Hepatocyte (in vitro differentiated cells): ENCODE results near the gene REV3L. TPM values are rescaled to one million over a fixed set of nuclear protein-coding genes. Genes with fewer than 3 reads are reported as not detected.

Source experiments
- DNase-seq: peaks from one replicate; pipeline ENCODE4 v3.0.0-alpha.2; 2016; ENCODE audit warnings: low spot score
- H2AFZ ChIP-seq: fragments of 200-600 bp; sonication (generic); 2 replicates; pipeline ENCODE4 v1.6.0; 2016; ENCODE audit warnings: antibody characterized with exemption, mild to moderate bottlenecking
- H3K27ac ChIP-seq: fragments of 200-600 bp; sonication (generic); 2 replicates; pipeline ENCODE4 v1.5.1; 2016; ENCODE audit warnings: mild to moderate bottlenecking
- H3K27me3 ChIP-seq: fragments of 200-600 bp; sonication (generic); 2 replicates; pipeline ENCODE4 v1.6.1; 2016
- H3K36me3 ChIP-seq: fragments of 200-600 bp; sonication (generic); replicated peaks from 2 replicates; pipeline ENCODE4 v1.5.1; 2016; ENCODE audit warnings: low read depth; ENCODE audit not compliant: insufficient read depth
- H3K4me1 ChIP-seq: fragments of 200-600 bp; sonication (generic); 2 replicates; pipeline ENCODE4 v1.5.1; 2016; ENCODE audit warnings: mild to moderate bottlenecking, moderate library complexity; ENCODE audit not compliant: insufficient read depth
- H3K4me2 ChIP-seq: fragments of 200-600 bp; sonication (generic); 2 replicates; pipeline ENCODE4 v1.6.0; 2016
- H3K4me3 ChIP-seq: fragments of 200-600 bp; sonication (generic); 2 replicates; pipeline ENCODE4 v1.5.1; 2016; ENCODE audit warnings: mild to moderate bottlenecking
- H3K79me2 ChIP-seq: fragments of 200-600 bp; sonication (generic); 2 replicates; pipeline ENCODE4 v1.6.0; 2017; ENCODE audit warnings: mild to moderate bottlenecking
- H3K9me2 ChIP-seq: fragments of 200-600 bp; sonication (generic); replicated peaks from 2 replicates; pipeline ENCODE4 v1.6.0; 2017; ENCODE audit warnings: mild to moderate bottlenecking; ENCODE audit not compliant: insufficient read depth
- H3K9me3 ChIP-seq: fragments of 200-600 bp; sonication (generic); 2 replicates; pipeline ENCODE4 v1.5.1; 2016; ENCODE audit warnings: low read depth, mild to moderate bottlenecking
- H4K20me1 ChIP-seq: fragments of 200-600 bp; sonication (generic); 2 replicates; pipeline ENCODE4 v1.6.0; 2016; ENCODE audit warnings: mild to moderate bottlenecking; ENCODE audit not compliant: insufficient read depth, poor library complexity, severe bottlenecking
- CTCF ChIP-seq: fragments of 200-600 bp; sonication (generic); IDR thresholded peaks from 2 replicates; pipeline ENCODE4 v1.5.1; 2016; ENCODE audit warnings: antibody characterized with exemption, mild to moderate bottlenecking; ENCODE audit not compliant: poor library complexity
- EZH2 ChIP-seq: fragments of 200-600 bp; sonication (generic); IDR thresholded peaks from 2 replicates; pipeline ENCODE4 v1.6.1; 2016; ENCODE audit warnings: antibody characterized with exemption, mild to moderate bottlenecking, borderline replicate concordance
- EZH2phosphoT487 ChIP-seq: fragments of 200-600 bp; sonication (generic); IDR thresholded peaks from one replicate; pipeline ENCODE4 v1.6.1; 2018; ENCODE audit warnings: antibody characterized with exemption, mild to moderate bottlenecking, low read depth, moderate library complexity; ENCODE audit not compliant: unreplicated experiment, severe bottlenecking
- WGBS: methylation state at CpG from one replicate; pipeline ENCODE4 v1.1.6; 2016; ENCODE audit warnings: low lambda C conversion rate; ENCODE audit errors: missing lambda C conversion rate; 5-methylcytosine and 5-hydroxymethylcytosine counted together
- polyA plus RNA-seq: library from polyadenylated mRNA; unstranded; fragments of >200 nt; fragmentation: Nextera tagmentation; extraction: Ambion mirVana; gene quantifications from 2 replicates; pipeline ENCODE4 v1.2.1, GENCODE V29; 2016
- total RNA-seq: library from RNA; depleted of rRNA; stranded (reverse); fragments of >200 nt; gene quantifications from 2 replicates; pipeline ENCODE4 v1.2.3, GENCODE V29; 2014

Gene REV3L
- total and polyA plus RNA-seq, 2 experiments from 2014 or later: 17.6 to 29.4 TPM

- Histone ChIP-seq H3K36me3 (no peaks in the 10 kb centered on the region), H4K20me1 (no peaks in the 10 kb centered on the region), H3K4me1 (peaks cover 25% of the 10 kb centered on the region), H3K4me2 (no peak overlapping the region), H3K27me3 (no peaks in the 10 kb centered on the region), H3K27ac (peak overlapping the region; percentile 45), H2AFZ (no peak overlapping the region), H3K9me3 (no peaks in the 10 kb centered on the region), H3K9me2 (no peaks in the 10 kb centered on the region), H3K4me3 (no peak overlapping the region), H3K79me2 (no peaks in the 10 kb centered on the region)
- DNase-seq: peak; percentile 16
- TF ChIP-seq EZH2phosphoT487 (no peak), CTCF (no peak)
Measured at GRCh38 chr6:111357705-111358104, 125.3 kb downstream of the REV3L start.

GRCh38 chr6:111356551-111356950 lies 126.5 kb downstream of the REV3L start:
- Histone ChIP-seq H3K9me2 (no peaks in the 10 kb centered on the region), H4K20me1 (no peaks in the 10 kb centered on the region), H3K4me3 (no peak overlapping the region), H2AFZ (no peak overlapping the region), H3K27ac (peak overlapping the region; percentile 54), H3K79me2 (no peaks in the 10 kb centered on the region), H3K9me3 (no peaks in the 10 kb centered on the region), H3K4me1 (peaks cover 25% of the 10 kb centered on the region), H3K36me3 (no peaks in the 10 kb centered on the region), H3K27me3 (no peaks in the 10 kb centered on the region), H3K4me2 (peak overlapping the region; percentile 17)
- TF ChIP-seq EZH2 (no peak), EZH2phosphoT487 (no peak), CTCF (no peak)
- no peak for DNase-seq
- WGBS: 91% methylated on average over 1 of the region's 1 CpG

- no peak overlapping the region for H3K4me2 ChIP-seq
- no peaks in the 10 kb centered on the region for H3K9me3 ChIP-seq
- no peak overlapping the region for H2AFZ ChIP-seq
- DNase-seq: no peak
- TF ChIP-seq EZH2phosphoT487: no peak
- no peak for TF ChIP-seq CTCF
- TF ChIP-seq EZH2: no peak
- H3K79me2 ChIP-seq: no peaks in the 10 kb centered on the region
- H3K9me2 ChIP-seq: no peaks in the 10 kb centered on the region
- no peaks in the 10 kb centered on the region for H4K20me1 ChIP-seq
- no peaks in the 10 kb centered on the region for H3K27me3 ChIP-seq
- no peak overlapping the region for H3K27ac ChIP-seq
- 90% methylated on average over 3 of the region's 3 CpGs for WGBS
- no peak overlapping the region for H3K4me3 ChIP-seq
- peaks cover 25% of the 10 kb centered on the region for H3K4me1 ChIP-seq
- no peaks in the 10 kb centered on the region for H3K36me3 ChIP-seq
Measured at GRCh38 chr6:111354758-111355555, 128.1 kb downstream of the REV3L start.
